Sigmoid colon (tissue), 7 donors: ENCODE measurements around the gene THAP4. TPM values are rescaled to one million over a fixed set of nuclear protein-coding genes. Genes with fewer than 3 reads are reported as not detected.

ENCODE experiments used
- DNase-seq: peaks from one replicate; pipeline ENCODE4 v3.0.0-alpha.2; 2019
- H3K27ac ChIP-seq, 4 donors: fragments of 200-600 bp; sonication (generic); one replicate each; pipeline ENCODE4 v1.5.1; 2016 to 2019; ENCODE audit warnings: mild to moderate bottlenecking in 1 of 4
- H3K27me3 ChIP-seq, 3 donors: fragments of 200-600 bp; sonication (generic); one replicate each; pipeline ENCODE4 v1.5.1; 2019; ENCODE audit warnings: mild to moderate bottlenecking in 1 of 3
- H3K36me3 ChIP-seq, 4 donors: fragments of 200-600 bp; sonication (generic); one replicate each; pipeline ENCODE4 v1.5.1; 2016 to 2019
- H3K4me1 ChIP-seq, 4 donors: fragments of 200-600 bp; sonication (generic); one replicate each; pipeline ENCODE4 v1.5.1; 2017 to 2019
- H3K4me3 ChIP-seq, 4 donors: fragments of 200-600 bp; sonication (generic); one replicate each; pipeline ENCODE4 v1.5.1; 2017 to 2019; ENCODE audit warnings: mild to moderate bottlenecking in 2 of 4, moderate library complexity in 1 of 4
- H3K9me3 ChIP-seq, 4 donors: fragments of 200-600 bp in 3 of 4; sonication (generic) in 3 of 4; one replicate each; pipeline versions ENCODE4 v1.5.1 to v1.6.1; 2013 to 2019
- CTCF ChIP-seq, 4 experiments: fragments of 450-650 bp in 3 of 4; fragments of 200-600 bp in 1 of 4; IDR thresholded peaks; one replicate each; pipeline ENCODE4 v1.5.1; 2016 to 2019; ENCODE audit warnings: antibody characterized with exemption in 4 of 4, mild to moderate bottlenecking in 3 of 4, moderate library complexity in 2 of 4
- EP300 ChIP-seq, 4 donors: sonication (generic); formaldehyde crosslinking; IDR thresholded peaks; one replicate each; pipeline ENCODE4 v1.6.1; 2017; ENCODE audit warnings: antibody characterized with exemption in 4 of 4
- POLR2A ChIP-seq, 2 donors: fragments of 450-650 bp; IDR thresholded peaks; one replicate each; pipeline ENCODE4 v1.6.1; 2016; ENCODE audit warnings: antibody characterized with exemption in 2 of 2, mild to moderate bottlenecking in 2 of 2, moderate library complexity in 2 of 2
- POLR2AphosphoS5 ChIP-seq, 4 donors: sonication (generic); formaldehyde crosslinking; IDR thresholded peaks; one replicate each; pipeline ENCODE4 v1.6.1; 2017; ENCODE audit warnings: antibody characterized with exemption in 4 of 4
- WGBS, 2 donors: extraction: QIAGEN DNeasy Blood & Tissue Kit; methylation state at CpG; one replicate each; pipeline ENCODE4 v1.1.7; 2013; 5-methylcytosine and 5-hydroxymethylcytosine counted together
- intact Hi-C: fragments of 100-400 bp; cut with DNase I; formaldehyde crosslinking; loops from one replicate; pipeline ENCODE4 v1.15.1; 2023
- polyA plus RNA-seq, 3 donors: library from polyadenylated mRNA; stranded (reverse); fragments of 200-250 nt; gene quantifications; one replicate each; pipeline ENCODE4 v1.2.3, GENCODE V29; 2013
- small RNA-seq, 3 donors: library from RNA; depleted of rRNA; stranded (forward); fragments of <200 nt; gene quantifications; one replicate each; pipeline ENCODE3, GENCODE V24; 2016
- total RNA-seq, 4 donors: library from RNA; depleted of rRNA; stranded (reverse); fragments of >200 nt; gene quantifications; one replicate each; pipeline ENCODE4 v1.1.0, GENCODE V29; 2016
- donor health status: healthy with polysubstance abuse.
- donor health status: Bipolar disorder and iron deficiency.
- donor health status: healthy.

The THAP4 gene
- total and polyA plus RNA-seq, 7 donors, result 28.9 to 112 (median 44.7) TPM

DNA sequence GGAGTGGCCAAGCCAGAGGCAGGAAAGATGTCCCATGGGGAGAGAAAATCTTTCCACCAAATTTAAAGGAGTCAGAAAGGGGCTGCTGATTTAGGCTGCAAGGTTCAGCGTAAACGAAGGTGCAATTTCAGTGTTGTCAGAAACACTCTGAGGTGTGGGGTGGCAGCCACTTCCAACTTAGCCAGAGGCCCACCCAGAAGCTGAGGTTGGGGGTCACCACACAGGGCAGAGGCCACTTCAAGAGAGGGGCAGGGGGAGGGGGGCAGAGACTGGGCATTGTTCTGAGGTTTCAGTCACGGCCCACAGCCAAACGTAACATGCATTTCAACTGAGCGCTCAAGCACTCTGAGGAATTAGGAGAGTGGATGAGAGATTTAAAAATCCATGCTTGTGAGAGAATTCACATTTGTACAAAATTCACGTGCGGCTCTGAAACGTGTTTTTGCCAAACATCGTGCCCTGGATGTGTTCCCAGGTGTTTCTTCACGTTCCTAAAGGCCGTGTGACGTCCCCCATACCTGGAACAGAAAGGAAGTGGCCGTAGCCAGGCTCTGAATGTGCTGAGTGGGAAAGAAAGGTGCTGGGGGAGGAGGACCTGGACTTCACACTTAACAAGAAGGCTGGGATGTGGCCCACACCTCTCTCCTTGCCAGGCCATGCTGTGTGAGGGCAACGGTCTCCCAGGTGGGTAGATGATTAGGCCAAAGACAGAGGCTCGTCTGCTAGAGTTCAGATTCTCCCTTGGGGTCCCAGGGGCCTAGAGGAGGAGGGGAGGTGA is 97.9 kb downstream of the THAP4 start:
- Histone ChIP-seq H3K4me3 (no peak overlapping the region), H3K9me3 (no peaks in the 10 kb centered on the region), H3K27me3 (peaks cover 16 to 38% (median 24%) of the 10 kb centered on the region in 3 donors), H3K36me3 (no peaks in the 10 kb centered on the region), H3K27ac (peak overlapping the region in 1 of 4 donors; percentile 79), H3K4me1 (peaks cover 0 to 18% (median 16%) of the 10 kb centered on the region in 4 donors)
- no peak for DNase-seq
- intact Hi-C loops, result no loop called here
- WGBS, 2 donors, result 90% methylated on average over 15 of the region's 15 CpGs
- TF ChIP-seq POLR2AphosphoS5 (IDR thresholded peaks at IDR 0.05), result no peak
- TF ChIP-seq EP300 (IDR thresholded peaks at IDR 0.05), result no peak
- TF ChIP-seq CTCF (IDR thresholded peaks at IDR 0.05), result no peak
- TF ChIP-seq POLR2A (IDR thresholded peaks at IDR 0.05), result no peak

DNA sequence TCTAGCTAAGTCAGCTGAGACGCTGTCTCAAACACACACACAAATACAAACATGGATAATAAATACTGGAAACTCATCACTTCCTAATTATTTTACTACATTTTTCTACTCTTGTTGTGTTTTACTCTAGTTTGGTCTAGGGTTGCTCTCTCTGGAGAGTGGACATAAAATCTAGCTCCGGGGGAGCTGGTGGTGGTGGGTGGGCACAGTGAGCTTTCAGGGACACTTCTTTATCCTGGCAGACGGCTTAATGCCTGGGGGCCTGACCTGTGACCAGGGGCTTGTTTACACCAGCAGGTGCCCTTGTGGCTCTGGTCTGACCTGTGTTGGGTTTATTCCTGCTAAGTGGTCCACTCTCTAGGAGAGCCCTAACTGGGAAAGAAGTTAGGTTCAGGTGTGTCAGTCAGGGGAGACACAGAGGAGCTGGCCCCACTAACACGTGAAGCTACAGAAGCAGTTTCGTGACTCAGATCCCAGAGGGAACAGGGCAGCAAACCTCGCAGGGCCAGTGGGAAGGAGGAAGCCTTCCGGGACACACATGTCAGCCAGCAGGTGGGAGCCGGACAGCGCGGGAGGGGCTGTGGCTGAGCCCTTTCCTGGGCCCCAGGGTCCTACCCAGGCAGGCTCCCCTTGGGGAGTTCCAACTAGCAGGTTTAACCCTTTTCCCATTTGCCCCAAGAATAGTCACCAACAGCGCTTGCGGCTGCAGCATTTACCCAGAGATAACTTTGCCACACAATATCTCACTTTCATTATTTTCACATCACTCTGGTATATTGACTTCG is 100.9 kb downstream of the THAP4 start:
- Histone ChIP-seq H3K4me1 (peaks cover 0 to 9% (median 6%) of the 10 kb centered on the region in 4 donors), H3K27me3 (peaks cover 3 to 17% (median 6%) of the 10 kb centered on the region in 3 donors), H3K27ac (no peak overlapping the region), H3K9me3 (no peaks in the 10 kb centered on the region), H3K36me3 (no peaks in the 10 kb centered on the region), H3K4me3 (no peak overlapping the region)
- TF ChIP-seq EP300 (IDR thresholded peaks at IDR 0.05) (no peak), POLR2A (IDR thresholded peaks at IDR 0.05) (no peak)
- intact Hi-C loops, result no loop called here
- 55 to 67% methylated on average over 13 of the region's 13 CpGs for WGBS, 2 donors
- no peak for DNase-seq

GRCh38 chr2:241534701-241535375 is 102.1 kb downstream of the THAP4 start:
- WGBS, 2 donors, result 81 to 85% methylated on average over 17 of the region's 17 CpGs

More at GRCh38 chr2:241534701-241535375, 102.1 kb downstream of the THAP4 start:
- H3K9me3 ChIP-seq, result no peaks in the 10 kb centered on the region
- no peaks in the 10 kb centered on the region for H3K36me3 ChIP-seq
- no peak overlapping the region for H3K27ac ChIP-seq
- no peak for DNase-seq
- intact Hi-C loops, result no loop called here
- H3K4me3 ChIP-seq, result no peak overlapping the region
- peaks cover 0 to 5% (median 0%) of the 10 kb centered on the region in 3 donors for H3K27me3 ChIP-seq
- no peaks in the 10 kb centered on the region for H3K4me1 ChIP-seq
- no peak for TF ChIP-seq POLR2AphosphoS5 (IDR thresholded peaks at IDR 0.05)
- no peak for TF ChIP-seq CTCF (IDR thresholded peaks at IDR 0.05)
- TF ChIP-seq POLR2A (IDR thresholded peaks at IDR 0.05), result no peak
- TF ChIP-seq EP300 (IDR thresholded peaks at IDR 0.05), result no peak

Small RNA genes within 50 kb of the gene (small RNA-seq; reads per million reads assigned to genes)
- 0 to 0.07 (median 0.06) reads per million in 3 donors for gene RNA5SP122

Other genes with a start within 250 kb of the THAP4 start
- gene STK25, start 128.6 kb downstream of the THAP4 start, total RNA-seq, result 100 to 1,000 TPM; 125 to 266 (median 178) TPM
- gene STK25, start 128.6 kb downstream of the THAP4 start, polyA plus RNA-seq, result 100 to 1,000 TPM in 1 of 3 donors, 10 to 100 TPM in 2; 77.7 to 135 (median 79.3) TPM
- gene BOK, start 78.4 kb downstream of the THAP4 start, total RNA-seq, result 100 to 1,000 TPM in 1 of 4 donors, 10 to 100 TPM in 3; 46.6 to 112 (median 81.0) TPM
- gene BOK, start 78.4 kb downstream of the THAP4 start, polyA plus RNA-seq, result 10 to 100 TPM in 1 of 3 donors, 1 to 10 TPM in 2; 6.2 to 12.7 (median 8.4) TPM
- 10 to 100 TPM; 35.2 to 69.8 (median 45.2) TPM for gene ATG4B, start 535 bp upstream of the THAP4 start, total RNA-seq
- 10 to 100 TPM; 27.6 to 70.7 (median 29.4) TPM for gene ATG4B, start 535 bp upstream of the THAP4 start, polyA plus RNA-seq
- 10 to 100 TPM in 2 of 4 donors, 1 to 10 TPM in 2; 7.4 to 13.8 (median 10.8) TPM for gene DTYMK, start 49.7 kb upstream of the THAP4 start, total RNA-seq
- 10 to 100 TPM; 18.6 to 53.0 (median 23.8) TPM for gene DTYMK, start 49.7 kb upstream of the THAP4 start, polyA plus RNA-seq
- gene ING5, start 64.9 kb upstream of the THAP4 start, total RNA-seq, result 10 to 100 TPM; 21.1 to 49.8 (median 29.9) TPM
- 10 to 100 TPM in 2 of 3 donors, 1 to 10 TPM in 1; 9.6 to 31.8 (median 20.1) TPM for gene ING5, start 64.9 kb upstream of the THAP4 start, polyA plus RNA-seq
- gene D2HGDH, start 97.5 kb upstream of the THAP4 start, total RNA-seq, result 10 to 100 TPM; 10.7 to 26.9 (median 13.3) TPM
- 10 to 100 TPM in 1 of 3 donors, 1 to 10 TPM in 2; 6.0 to 36.9 (median 8.6) TPM for gene D2HGDH, start 97.5 kb upstream of the THAP4 start, polyA plus RNA-seq
- under 1 TPM in 2 of 4 donors, not detected in 2; 0.33 to 0.68 TPM for gene GAL3ST2, start 139.7 kb upstream of the THAP4 start, total RNA-seq
- gene GAL3ST2, start 139.7 kb upstream of the THAP4 start, polyA plus RNA-seq, result 10 to 100 TPM in 1 of 3 donors, 1 to 10 TPM in 2; 3.0 to 13.6 (median 4.2) TPM
- 1 to 10 TPM in 1 of 4 donors, under 1 TPM in 2, not detected in 1; 0.36 to 3.6 (median 0.49) TPM for gene NEU4, start 172.0 kb upstream of the THAP4 start, total RNA-seq
- gene NEU4, start 172.0 kb upstream of the THAP4 start, polyA plus RNA-seq, result 10 to 100 TPM; 16.3 to 66.1 (median 39.1) TPM
- gene PDCD1, start 221.7 kb upstream of the THAP4 start, total RNA-seq, result under 1 TPM in 3 of 4 donors, not detected in 1; 0.14 to 0.99 (median 0.36) TPM
- 1 to 10 TPM in 1 of 3 donors, not detected in 2; 3.2 TPM for gene PDCD1, start 221.7 kb upstream of the THAP4 start, polyA plus RNA-seq
- under 1 TPM in 1 of 4 donors, not detected in 3; 0.16 TPM for gene RTP5, start 232.6 kb upstream of the THAP4 start, total RNA-seq
- under 1 TPM in 1 of 3 donors, not detected in 2; 0.19 TPM for gene RTP5, start 232.6 kb upstream of the THAP4 start, polyA plus RNA-seq